K562 (cell line): ENCODE results near the gene TAF3. TPM values are rescaled to one million over a fixed set of nuclear protein-coding genes. Genes with fewer than 3 reads are reported as not detected.

Experiments
- ATAC-seq: fragments of 200-7000 bp; cut with Tn5 transposase; 3 replicates; pipeline ENCODE4 v1.9.1; 2020; ENCODE audit warnings: moderate library complexity
- BruUV-seq: library from RNA; stranded (reverse); fragments of 400-500 nt; replicated peaks from 2 replicates; lab custom pipeline; 2021; lab: Mats Ljungman, UMichigan
- CTCF ChIA-PET: fragments of 300-600 bp; formaldehyde crosslinking; extraction: SDS; loops from one replicate; lab custom pipeline; 2021; ENCODE audit warnings: low intra/inter-chr PET ratio; lab: Yijun Ruan, JAX
- POLR2A ChIA-PET: fragments of 300-600, 350-650 bp; sonication (Branson Sonifier 250); formaldehyde crosslinking; extraction: SDS; loops from one replicate; lab custom pipeline; 2021; ENCODE audit warnings: antibody characterized with exemption, inconsistent platforms; lab: Yijun Ruan, JAX
- DNase-seq, 4 experiments: peaks; one replicate each; pipeline versions ENCODE4 v3.0.0 to v3.0.0-alpha.2; 2011 to 2018; ENCODE audit warnings: low spot score in 3 of 4, mixed read lengths in 3 of 4; ENCODE audit errors: extremely low read depth in 1 of 4
- FAIRE-seq: peaks from 2 replicates; lab custom pipeline; 2011; peaks lifted over from hg19 to GRCh38; lab: Jason Lieb, UNC
- H2AFZ ChIP-seq: 2 replicates; pipeline ENCODE4 v1.6.0; 2011; ENCODE audit warnings: low read depth, low read length, control low read depth, inconsistent platforms
- H3K27ac ChIP-seq: fragments of 200-600 bp; 3 replicates; pipeline ENCODE4 v1.8.0; 2011; ENCODE audit warnings: low read depth, mild to moderate bottlenecking, control low read depth, inconsistent platforms, low read length, moderate library complexity, mixed read lengths; ENCODE audit errors: extremely low read depth
- H3K27me3 ChIP-seq, 2 experiments: fragments of 300-600 bp in 1 of 2; 2 replicates in 1 of 2; 3 replicates in 1 of 2; pipeline versions ENCODE4 v1.6.0 to v1.8.0; 2011; ENCODE audit warnings: inconsistent platforms in 2 of 2, low read length in 2 of 2, mild to moderate bottlenecking in 1 of 2, mixed read lengths in 1 of 2, moderate library complexity in 1 of 2; ENCODE audit not compliant: control insufficient read depth in 2 of 2, insufficient read depth in 2 of 2
- H3K36me3 ChIP-seq: fragments of 300-600 bp; 3 replicates; pipeline ENCODE4 v1.8.0; 2011; ENCODE audit warnings: mild to moderate bottlenecking, low read length, inconsistent platforms; ENCODE audit not compliant: control insufficient read depth, insufficient read depth
- H3K4me1 ChIP-seq, 2 experiments: fragments of 200-600 bp in 1 of 2; replicated peaks in 1 of 2; 2 replicates in 1 of 2; 3 replicates in 1 of 2; pipeline versions ENCODE4 v1.5.1 to v1.8.0; 2011; ENCODE audit warnings: inconsistent platforms in 2 of 2, low read length in 2 of 2, mild to moderate bottlenecking in 1 of 2, mixed read lengths in 1 of 2, moderate library complexity in 1 of 2; ENCODE audit not compliant: control insufficient read depth in 2 of 2, insufficient read depth in 2 of 2
- H3K4me2 ChIP-seq: 2 replicates; pipeline ENCODE4 v1.6.1; 2011; ENCODE audit warnings: low read length, control low read depth, inconsistent platforms, mixed read lengths; ENCODE audit not compliant: insufficient read depth
- H3K4me3 ChIP-seq: fragments of 200-600 bp; sonication (generic), shearing (Covaris generic); 2 replicates; pipeline ENCODE4 v1.5.1; 2016; ENCODE audit warnings: control low read depth, inconsistent platforms
- H3K79me2 ChIP-seq: fragments of 200-600 bp; 3 replicates; pipeline ENCODE4 v1.8.0; 2011; ENCODE audit warnings: low read length, inconsistent platforms; ENCODE audit not compliant: control insufficient read depth, insufficient read depth
- H3K9ac ChIP-seq, 2 experiments: 2 replicates each; pipeline versions ENCODE4 v1.6.0 to v1.6.1; 2011; ENCODE audit warnings: low read depth in 2 of 2, low read length in 2 of 2, control low read depth in 1 of 2, inconsistent platforms in 1 of 2, mild to moderate bottlenecking in 1 of 2, mixed read lengths in 1 of 2; ENCODE audit not compliant: insufficient read depth in 1 of 2
- H3K9me1 ChIP-seq: one replicate; pipeline ENCODE4 v1.6.0; 2011; ENCODE audit warnings: inconsistent platforms, mild to moderate bottlenecking, low read length, moderate library complexity; ENCODE audit not compliant: control insufficient read depth, insufficient read depth
- H3K9me3 ChIP-seq: replicated peaks from 2 replicates; pipeline ENCODE4 v1.5.1; 2011; ENCODE audit warnings: low read depth, low read length, inconsistent platforms; ENCODE audit not compliant: control insufficient read depth, insufficient read depth
- H4K20me1 ChIP-seq: replicated peaks from 2 replicates; pipeline ENCODE4 v1.6.1; 2011; ENCODE audit warnings: low read length, inconsistent platforms, mixed read lengths; ENCODE audit not compliant: control insufficient read depth, insufficient read depth
- ARHGAP35 ChIP-seq: fragments of 450-650 bp; IDR thresholded peaks from 2 replicates; pipeline ENCODE4 v1.6.1; 2018; ENCODE audit not compliant: partially characterized antibody
- ARID1B ChIP-seq: fragments of 450-650 bp; IDR thresholded peaks from 2 replicates; pipeline ENCODE4 v1.6.1; 2016; ENCODE audit warnings: antibody characterized with exemption, mild to moderate bottlenecking, inconsistent platforms
- ATF3 ChIP-seq, 2 experiments: fragments of 450-650 bp in 1 of 2; sonication (generic) in 1 of 2; formaldehyde crosslinking in 1 of 2; IDR thresholded peaks in 1 of 2; conservative IDR thresholded peaks in 1 of 2; 2 replicates each; pipeline versions ENCODE4 v1.6.1 to v1.8.1; 2016 to 2023; ENCODE audit warnings: mild to moderate bottlenecking in 2 of 2, moderate library complexity in 2 of 2, inconsistent platforms in 1 of 2, missing genetic modification reagents in 1 of 2
- BRD9 ChIP-seq: fragments of 450-650 bp; IDR thresholded peaks from 2 replicates; pipeline ENCODE4 v1.6.1; 2018; ENCODE audit warnings: low read depth; ENCODE audit not compliant: partially characterized antibody
- CREB5 ChIP-seq: fragments of 250-450 bp; sonication (Bioruptor Pico); IDR thresholded peaks from 2 replicates; pipeline ENCODE4 v1.5.0; 2020; ENCODE audit warnings: mild to moderate bottlenecking
- DPF2 ChIP-seq: fragments of 450-650 bp; IDR thresholded peaks from 2 replicates; pipeline ENCODE4 v1.6.1; 2016
- EGR1 ChIP-seq: fragments of 450-650 bp; conservative IDR thresholded peaks from 2 replicates; pipeline ENCODE4 v1.6.1; 2017; ENCODE audit warnings: mild to moderate bottlenecking
- EP400 ChIP-seq: fragments of 450-650 bp; IDR thresholded peaks from 2 replicates; pipeline ENCODE4 v1.6.1; 2017; ENCODE audit warnings: antibody characterized with exemption, mild to moderate bottlenecking, moderate library complexity
- ERF ChIP-seq: fragments of 450-650 bp; formaldehyde crosslinking; IDR thresholded peaks from 2 replicates; pipeline ENCODE4 v1.4.0; 2020; ENCODE audit warnings: mild to moderate bottlenecking, mixed read lengths
- JUNB ChIP-seq: fragments of 450-650 bp; formaldehyde crosslinking; conservative IDR thresholded peaks from 2 replicates; pipeline ENCODE4 v1.4.0; 2020; ENCODE audit warnings: mild to moderate bottlenecking
- LEF1 ChIP-seq: fragments of 450-650 bp; IDR thresholded peaks from 2 replicates; pipeline ENCODE4 v1.6.1; 2016; ENCODE audit warnings: mild to moderate bottlenecking
- MXI1 ChIP-seq: IDR thresholded peaks from 2 replicates; pipeline ENCODE4 v1.6.1; 2011; ENCODE audit warnings: low read depth, mild to moderate bottlenecking, improper control_type of control experiment, low read length
- TCFL5 ChIP-seq: fragments of 250-450 bp; sonication (Bioruptor Pico); conservative IDR thresholded peaks from 2 replicates; pipeline ENCODE4 v1.6.1; 2021; ENCODE audit warnings: mild to moderate bottlenecking, moderate library complexity, matching md5 sums
- ZNF668 ChIP-seq: fragments of 250-450 bp; sonication (Bioruptor Pico); IDR thresholded peaks from 2 replicates; pipeline ENCODE4 v1.8.0; 2022; ENCODE audit warnings: mild to moderate bottlenecking, inconsistent platforms
- WGBS: fragments of 100-300 bp; shearing (Covaris generic); methylation state at CpG from one replicate; pipeline ENCODE4 v1.1.6; 2016; ENCODE audit warnings: low coverage, mixed read lengths; ENCODE audit not compliant: insufficient coverage; ENCODE audit errors: missing lambda C conversion rate; 5-methylcytosine and 5-hydroxymethylcytosine counted together
- in situ Hi-C: fragments of 300-500 bp; cut with MboI; formaldehyde crosslinking; loops from 4 replicates; pipeline ENCODE4 v1.15.0; 2018; ENCODE audit warnings: inconsistent platforms, mixed read lengths
- intact Hi-C: fragments of 100-400 bp; cut with micrococcal nuclease; formaldehyde crosslinking; loops from 2 replicates; pipeline ENCODE4 v1.14.2; 2022
- polyA plus RNA-seq, 8 experiments: library from polyadenylated mRNA; depleted of rRNA in 4 of 8; stranded (reverse) in 5 of 8; unstranded in 3 of 8; fragments of >200 nt; fragmentation: Nextera tagmentation in 2 of 8; fragmentation: Illumina TruSeq in 1 of 8; extraction: Ambion mirVana in 2 of 8; extraction: Trizol in 1 of 8; gene quantifications; 2 replicates each; pipeline versions ENCODE4 v1.2.1 to v1.2.3, GENCODE V29; 2011 to 2014; ENCODE audit warnings: inconsistent platforms in 1 of 8, missing spikeins in 1 of 8
- total RNA-seq, 7 experiments: library from RNA; depleted of rRNA in 6 of 7; stranded (reverse); fragments of >200 nt in 6 of 7; fragmentation: Illumina TruSeq in 2 of 7; extraction: Trizol in 2 of 7; gene quantifications; 2 replicates each; pipeline versions ENCODE4 v1.2.1 to v1.2.3, GENCODE V29; 2011 to 2021; ENCODE audit warnings: low replicate concordance in 1 of 7
- TF ChIP-seq, protein P1 (sequence below): fragments of 200-800 bp; sonication (Bioruptor generic); IDR thresholded peaks from 2 replicates; pipeline ENCODE4 v1.6.1; 2017; ENCODE audit warnings: missing genetic modification characterization, missing compliant biosample characterization
- TF ChIP-seq, protein P2 (sequence below): sonication (generic); formaldehyde crosslinking; IDR thresholded peaks from 2 replicates; pipeline ENCODE4 v1.8.0; 2022; ENCODE audit warnings: mild to moderate bottlenecking, missing genetic modification reagents

The TAF3 gene
- total and polyA plus RNA-seq, 9 of the 15 experiments (the other 6 are each of a cell fraction or from before 2014, with no cell fraction given) = 1.5 to 9.9 (median 4.1) TPM

DNA sequence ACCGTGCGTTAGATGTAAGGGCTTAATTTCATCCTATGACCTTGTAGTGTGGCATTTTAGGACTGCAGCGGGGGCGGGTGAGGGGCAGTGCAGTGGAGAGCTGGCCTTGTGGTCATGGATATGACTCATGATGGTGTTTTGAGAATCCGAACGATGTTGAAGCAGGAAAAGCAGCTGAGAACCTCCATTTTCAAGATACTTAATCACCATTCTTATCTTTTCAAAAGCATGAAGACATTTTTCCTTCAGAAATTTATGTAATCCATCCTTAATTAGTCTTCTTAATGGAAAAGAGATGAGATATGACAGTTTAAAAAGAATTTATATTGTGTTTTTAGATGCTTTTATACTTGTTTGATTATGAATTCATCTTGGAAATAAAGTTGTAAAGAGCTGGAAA, 20.7 kb upstream of the TAF3 start:
- Histone ChIP-seq H3K9me3 (no peaks in the 10 kb centered on the region), H3K36me3 (peaks cover 83% of the 10 kb centered on the region), H4K20me1 (peaks cover 9% of the 10 kb centered on the region), H2AFZ (no peak overlapping the region), H3K79me2 (peaks cover 51% of the 10 kb centered on the region), H3K27ac (peak overlapping the region; percentile 50; the same call in 2 of the 3 replicates), H3K9ac (no peak overlapping the region), H3K4me2 (no peak overlapping the region), H3K9me1 (no peaks in the 10 kb centered on the region), H3K27me3 (no peaks in the 10 kb centered on the region), H3K4me3 (no peak overlapping the region), H3K4me1 (peaks cover 0 to 20% of the 10 kb centered on the region in 2 experiments; a peak in 2 of 5 replicates)
- 50% methylated on average over 6 of the region's 6 CpGs for WGBS
- peak; percentile 53; the same call in 2 of the 3 replicates for ATAC-seq
- peak; percentile 75 for FAIRE-seq
- in situ Hi-C loops (no loop called here), intact Hi-C loops (no loop called here)
- POLR2A ChIA-PET = interaction anchor here (0.6 to 1.4 kb wide), 3 partner anchors 12 to 26 kb away, joined by 3 read pairs; partner anchors contain the start of gene TAF3
- CTCF ChIA-PET = no interaction called here
- DNase-seq = peak; percentile 37 to 71 (median 52)
- BruUV-seq = no TSS peak
- TF ChIP-seq ARHGAP35 (no peak), ERF (CRISPR knock-in tag) (no peak), TCFL5 (CRISPR knock-in tag) (no peak), DPF2 (peak; percentile 63), CREB5 (no peak), ARID1B (peak; percentile 58), LEF1 (0 out of 2 replicates have a peak, but pooled peaks have one; percentile 13), JUNB (no peak), ZNF668 (CRISPR knock-in tag) (no peak), EP400 (peak; percentile 28; the same call in 1 of the 2 replicates), EGR1 (peak; percentile 82), ATF3 (IDR thresholded peaks at IDR 0.05) (peak; percentile 81), ATF3 (CRISPR knock-in tag; conservative IDR thresholded peaks at IDR 0.05) (no peak), MXI1 (no peak), BRD9 (no peak)
- TF ChIP-seq, protein P1, sequence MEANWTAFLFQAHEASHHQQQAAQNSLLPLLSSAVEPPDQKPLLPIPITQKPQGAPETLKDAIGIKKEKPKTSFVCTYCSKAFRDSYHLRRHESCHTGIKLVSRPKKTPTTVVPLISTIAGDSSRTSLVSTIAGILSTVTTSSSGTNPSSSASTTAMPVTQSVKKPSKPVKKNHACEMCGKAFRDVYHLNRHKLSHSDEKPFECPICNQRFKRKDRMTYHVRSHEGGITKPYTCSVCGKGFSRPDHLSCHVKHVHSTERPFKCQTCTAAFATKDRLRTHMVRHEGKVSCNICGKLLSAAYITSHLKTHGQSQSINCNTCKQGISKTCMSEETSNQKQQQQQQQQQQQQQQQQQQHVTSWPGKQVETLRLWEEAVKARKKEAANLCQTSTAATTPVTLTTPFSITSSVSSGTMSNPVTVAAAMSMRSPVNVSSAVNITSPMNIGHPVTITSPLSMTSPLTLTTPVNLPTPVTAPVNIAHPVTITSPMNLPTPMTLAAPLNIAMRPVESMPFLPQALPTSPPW (CRISPR knock-in tag) = peak; percentile 38; the same call in 1 of the 2 replicates
- TF ChIP-seq, protein P2, sequence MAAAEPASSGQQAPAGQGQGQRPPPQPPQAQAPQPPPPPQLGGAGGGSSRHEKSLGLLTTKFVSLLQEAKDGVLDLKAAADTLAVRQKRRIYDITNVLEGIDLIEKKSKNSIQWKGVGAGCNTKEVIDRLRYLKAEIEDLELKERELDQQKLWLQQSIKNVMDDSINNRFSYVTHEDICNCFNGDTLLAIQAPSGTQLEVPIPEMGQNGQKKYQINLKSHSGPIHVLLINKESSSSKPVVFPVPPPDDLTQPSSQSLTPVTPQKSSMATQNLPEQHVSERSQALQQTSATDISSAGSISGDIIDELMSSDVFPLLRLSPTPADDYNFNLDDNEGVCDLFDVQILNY (CRISPR knock-in tag) = no peak
